GM21717 (cell line): Measurements from ENCODE around the gene PDE4D.
"Not testable (repeated sequence)": the region's sequence is repeated elsewhere in the genome, so short reads cannot be mapped to it uniquely, and the experiment has no call there.

Experiments
- ATAC-seq: cut with Tn5 transposase; IDR thresholded peaks from one replicate; pipeline ENCODE4 v1.9.1; 2021; ENCODE audit warnings: mild to moderate bottlenecking, moderate library complexity; ENCODE audit not compliant: unreplicated experiment

The PDE4D gene

GRCh38 chr5:59800347-59800893 is 93.1 kb downstream of the PDE4D start:
- no peak for ATAC-seq

- peak; percentile 54 for ATAC-seq
These were observed 93.7 kb downstream of the PDE4D start for GRCh38 chr5:59799668-59800346.

- ATAC-seq: peak; percentile 64
These were observed 94.5 kb downstream of the PDE4D start for GRCh38 chr5:59798862-59799667.

- no peak for ATAC-seq
These were observed 98.4 kb downstream of the PDE4D start for GRCh38 chr5:59795141-59795540.

GRCh38 chr5:59792983-59793585 is 100.4 kb downstream of the PDE4D start:
- no peak for ATAC-seq

GRCh38 chr5:59791617-59792016 is 101.9 kb downstream of the PDE4D start:
- ATAC-seq: no peak

- ATAC-seq: no peak
These were observed 102.6 kb downstream of the PDE4D start for GRCh38 chr5:59790776-59791475.

- ATAC-seq: no peak
These were observed 103.2 kb downstream of the PDE4D start for GRCh38 chr5:59790376-59790775.

GRCh38 chr5:59789894-59790293 is 103.6 kb downstream of the PDE4D start:
- no peak for ATAC-seq

GRCh38 chr5:59789197-59789596 is 104.3 kb downstream of the PDE4D start:
- no peak for ATAC-seq

GRCh38 chr5:59786334-59786805 is 107.2 kb downstream of the PDE4D start:
- ATAC-seq: no peak

- ATAC-seq: no peak
These were observed 107.7 kb downstream of the PDE4D start for GRCh38 chr5:59785676-59786333.

- ATAC-seq: not testable (repeated sequence)
These were observed 108.8 kb downstream of the PDE4D start for GRCh38 chr5:59784708-59785107.

GRCh38 chr5:59783264-59783663 is 110.3 kb downstream of the PDE4D start:
- no peak for ATAC-seq

GRCh38 chr5:59782856-59783255 is 110.7 kb downstream of the PDE4D start:
- no peak for ATAC-seq

- ATAC-seq: no peak
These were observed 114.1 kb downstream of the PDE4D start for GRCh38 chr5:59779453-59779852.

GRCh38 chr5:59777028-59777427 is 116.5 kb downstream of the PDE4D start:
- no peak for ATAC-seq

GRCh38 chr5:59773294-59773693 is 120.2 kb downstream of the PDE4D start:
- no peak for ATAC-seq

- no peak for ATAC-seq
These were observed 120.8 kb downstream of the PDE4D start for GRCh38 chr5:59772757-59773156.

- ATAC-seq: no peak
These were observed 121.3 kb downstream of the PDE4D start for GRCh38 chr5:59772206-59772605.
